MM.1S (cell line): ENCODE measurements around the gene CXCR4.

Source experiments
- CTCF ChIP-seq: fragments of 300-600 bp; sonication (generic); IDR thresholded peaks from 2 replicates; pipeline ENCODE4 v1.5.1; 2016; ENCODE audit warnings: antibody characterized with exemption, low read length, mixed read lengths
- EZH2 ChIP-seq: fragments of 300-600 bp; sonication (generic); optimal IDR thresholded peaks from 2 replicates; pipeline ENCODE3; 2017; ENCODE audit warnings: low read depth, mild to moderate bottlenecking, antibody characterized with exemption, low read length, mixed read lengths
- EZH2phosphoT487 ChIP-seq: fragments of 300-600 bp; sonication (generic); IDR thresholded peaks from 2 replicates; pipeline ENCODE4 v1.6.1; 2018; ENCODE audit warnings: antibody characterized with exemption, low read length

GRCh38 chr2:136132825-136133155 lies 14.8 kb upstream of the CXCR4 start:
- TF ChIP-seq CTCF, result no peak
- no peak for TF ChIP-seq EZH2
- no peak for TF ChIP-seq EZH2phosphoT487
